Putamen (tissue), 1 donor: ENCODE results near the gene EIF4G3.
"Not testable (repeated sequence)": the region's sequence is repeated elsewhere in the genome, so short reads cannot be mapped to it uniquely, and the experiment has no call there.

ENCODE experiments used
- DNase-seq: peaks from one replicate; pipeline ENCODE4 v3.0.0-alpha.2; 2016; ENCODE audit warnings: low spot score

Gene EIF4G3

DNA sequence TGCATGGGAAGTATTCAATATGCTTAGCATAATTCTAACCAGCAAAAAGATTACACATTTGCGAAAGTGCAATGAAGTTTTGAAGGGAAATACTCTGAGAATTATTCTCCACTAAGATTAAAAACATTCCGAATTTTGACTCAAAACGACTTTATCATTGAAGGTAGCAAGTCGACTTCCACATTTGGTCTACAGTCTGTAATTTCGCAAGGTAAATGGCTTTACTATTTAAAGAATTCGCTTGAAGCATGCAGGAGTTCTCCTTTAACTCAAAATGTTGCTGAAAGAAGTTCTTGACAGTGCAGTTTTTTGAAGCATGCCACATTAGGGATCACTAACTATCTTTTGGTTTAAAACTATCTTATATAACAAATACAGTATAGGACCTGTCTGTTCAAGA, 228.6 kb downstream of the EIF4G3 start:
- DNase-seq = no peak

DNA sequence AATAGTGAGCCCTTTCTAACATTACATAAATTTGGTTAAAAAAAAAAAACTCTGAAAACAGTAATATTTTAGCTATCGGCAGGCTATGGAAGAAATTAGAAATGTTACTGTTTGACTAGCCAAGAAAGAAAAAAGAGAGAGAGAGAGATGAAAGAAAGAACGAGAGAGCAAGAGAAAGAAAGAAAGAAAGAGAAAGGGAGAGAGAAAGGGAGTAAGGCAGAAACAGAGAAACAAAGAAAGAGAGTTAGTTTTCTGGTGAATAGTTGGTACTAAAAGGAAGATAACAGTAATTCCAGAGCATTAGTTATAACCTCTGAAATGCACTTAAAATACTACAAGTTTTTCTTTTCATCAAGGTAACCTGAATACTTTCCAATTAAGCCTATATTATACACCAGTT, 229.3 kb downstream of the EIF4G3 start:
- no peak for DNase-seq

DNA sequence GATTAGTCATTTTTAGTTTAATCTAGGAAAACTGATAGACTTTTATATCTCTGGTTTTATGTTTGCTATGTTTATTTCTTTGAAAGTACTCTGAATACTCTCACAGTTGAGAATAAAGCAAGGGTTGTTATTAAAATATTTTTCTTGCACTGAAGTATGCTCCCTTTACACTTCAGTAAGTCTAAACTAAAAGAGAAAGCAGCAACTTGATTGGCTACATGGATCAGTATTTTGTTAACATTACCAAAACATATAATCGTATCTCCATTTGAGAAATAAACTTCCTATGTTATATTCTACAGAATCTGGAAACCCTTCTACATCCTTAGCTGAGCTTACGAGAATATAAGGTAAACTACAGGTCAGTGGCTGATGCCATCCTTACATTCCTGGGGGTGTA, 240.1 kb downstream of the EIF4G3 start:
- DNase-seq = no peak

DNA sequence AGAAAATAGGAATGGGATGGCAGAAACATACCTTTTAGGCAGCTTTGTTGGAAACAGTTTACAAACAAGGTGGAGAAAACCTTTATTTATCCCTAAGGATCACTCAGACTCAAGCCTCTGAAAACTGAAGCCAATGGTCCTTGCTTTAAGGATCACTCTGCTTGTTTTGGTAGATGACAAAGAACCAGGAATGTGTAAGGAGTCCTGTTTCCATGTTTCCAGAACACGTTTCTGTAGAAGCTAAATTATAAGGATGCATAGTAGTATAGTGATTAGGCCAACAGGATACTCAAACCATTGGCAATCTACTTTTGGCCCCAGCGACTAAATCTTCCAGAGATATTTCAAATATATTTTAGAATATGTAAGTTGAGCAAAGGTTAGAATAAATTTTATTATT, 240.5 kb downstream of the EIF4G3 start:
- no peak for DNase-seq

DNA sequence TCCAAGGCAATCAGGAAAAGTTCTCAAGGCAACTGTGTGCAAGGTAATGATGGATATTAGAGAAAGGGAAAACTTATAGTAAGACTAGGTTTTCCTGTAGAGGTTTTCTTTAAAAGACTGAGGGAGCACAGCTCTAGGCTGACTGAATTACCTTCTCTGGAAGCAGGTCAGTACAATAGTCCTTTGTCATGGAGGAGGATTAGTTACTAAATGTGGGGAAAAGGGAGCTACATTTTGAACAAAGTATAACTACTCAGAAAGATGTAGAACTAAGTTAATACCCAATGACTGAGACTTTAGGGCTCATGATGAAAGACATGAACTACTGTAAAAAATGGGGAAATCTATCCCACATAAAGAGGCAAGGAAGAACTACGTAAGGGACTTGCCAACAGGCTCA, 241.0 kb downstream of the EIF4G3 start:
- no peak for DNase-seq

DNA sequence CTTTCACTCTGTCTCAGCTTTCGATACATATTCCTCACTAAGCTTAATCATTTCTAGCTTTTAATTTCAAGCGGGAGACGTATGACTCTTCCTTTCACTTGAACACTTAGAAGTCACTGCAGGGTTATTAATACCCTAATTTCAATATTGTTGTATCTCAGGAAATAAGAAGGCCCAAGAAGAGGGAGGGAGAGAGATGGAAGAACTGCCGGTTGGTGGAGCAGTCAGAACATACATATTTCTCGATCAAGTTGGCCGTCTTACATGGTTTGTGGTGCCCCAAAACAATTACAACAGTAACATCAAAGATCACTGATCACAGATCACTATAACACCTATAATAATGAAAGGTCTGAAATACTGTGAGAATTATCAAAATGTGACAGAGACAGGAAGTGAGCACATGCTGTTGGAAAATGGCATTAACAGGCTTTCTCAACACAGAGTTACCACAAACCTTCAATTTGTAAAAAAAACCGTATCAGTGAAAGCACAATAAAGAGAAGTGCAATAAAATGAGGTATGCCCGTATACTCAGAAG, 244.2 kb downstream of the EIF4G3 start:
- DNase-seq = no peak

DNA sequence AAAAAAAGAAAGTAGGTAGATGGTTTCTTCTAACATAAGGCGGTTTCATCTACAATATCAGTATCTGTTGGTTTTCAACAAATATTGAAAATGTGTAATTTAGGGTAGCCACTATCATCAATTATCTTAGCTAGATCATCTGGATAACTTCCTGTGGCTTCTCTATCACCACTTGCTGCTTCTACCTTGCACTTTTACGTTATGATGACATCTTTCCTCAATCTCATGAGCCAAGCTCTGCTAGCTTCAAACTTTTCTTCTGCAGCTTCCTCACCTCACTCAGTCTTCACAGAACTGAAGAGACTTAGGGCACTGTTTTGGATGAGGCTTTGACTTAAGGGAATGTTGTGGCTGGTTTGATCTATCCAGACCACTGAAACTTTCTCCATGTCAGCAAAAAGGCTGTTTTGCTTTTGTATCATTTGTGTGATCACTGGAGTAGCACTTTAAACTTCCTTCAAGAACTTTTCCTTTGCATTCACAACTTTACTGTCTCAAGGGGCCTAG, 244.7 kb downstream of the EIF4G3 start:
- no peak for DNase-seq

DNA sequence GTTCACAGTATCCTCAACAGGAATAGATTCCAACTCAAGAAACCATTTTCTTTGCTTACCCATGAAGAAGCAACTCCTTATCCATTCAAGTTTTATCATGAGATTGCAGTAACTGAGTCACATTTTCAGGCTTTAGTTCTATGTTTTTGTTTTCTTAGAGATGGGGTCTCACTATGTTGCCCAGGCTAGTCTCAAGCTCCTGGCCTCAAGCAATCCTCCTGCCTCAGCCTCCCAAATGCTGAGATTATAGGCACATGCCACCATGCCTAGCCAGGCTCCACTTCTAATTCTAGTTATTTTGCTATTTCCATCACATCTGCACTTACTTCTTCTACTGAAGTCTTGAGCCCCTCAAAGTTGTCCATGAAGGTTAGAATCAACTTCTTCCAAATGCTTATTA, 246.3 kb downstream of the EIF4G3 start:
- no peak for DNase-seq

DNA sequence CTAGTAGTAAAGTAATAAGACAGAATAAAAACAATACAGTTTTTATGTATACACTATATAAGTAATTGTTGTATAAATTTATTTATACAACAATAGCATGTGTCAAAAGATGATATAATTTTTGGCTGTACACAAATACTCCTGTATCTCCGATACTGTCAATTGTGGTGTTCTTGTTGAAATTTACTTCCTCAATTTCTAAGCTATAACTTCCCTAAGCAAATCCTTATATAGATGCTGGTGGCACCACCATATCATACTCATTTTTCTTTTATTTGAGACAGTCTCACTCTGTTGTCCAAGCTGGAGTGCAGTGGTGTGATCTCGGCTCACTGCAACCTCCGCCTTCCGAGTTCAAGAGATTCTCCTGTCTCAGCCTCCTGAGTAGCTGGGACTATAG, 248.6 kb downstream of the EIF4G3 start:
- DNase-seq = no peak

DNA sequence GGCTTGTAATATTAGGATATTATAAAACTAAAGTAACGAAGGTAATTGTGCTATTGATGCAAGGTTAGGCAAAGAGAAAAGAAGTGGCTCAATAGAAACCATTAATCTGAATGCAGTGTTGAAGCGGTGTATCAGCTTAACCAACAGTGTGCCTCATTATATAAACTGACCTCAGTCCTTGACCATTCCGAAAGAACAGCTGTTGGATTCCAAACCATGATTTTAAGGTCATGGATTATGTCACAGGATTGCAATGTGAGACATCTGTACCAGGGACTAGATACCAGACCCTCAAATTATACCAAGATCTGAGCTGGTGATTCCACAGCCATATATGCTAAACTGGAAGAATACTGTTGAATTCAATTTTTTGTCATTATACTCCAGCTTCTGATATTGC, 255.4 kb downstream of the EIF4G3 start:
- no peak for DNase-seq

DNA sequence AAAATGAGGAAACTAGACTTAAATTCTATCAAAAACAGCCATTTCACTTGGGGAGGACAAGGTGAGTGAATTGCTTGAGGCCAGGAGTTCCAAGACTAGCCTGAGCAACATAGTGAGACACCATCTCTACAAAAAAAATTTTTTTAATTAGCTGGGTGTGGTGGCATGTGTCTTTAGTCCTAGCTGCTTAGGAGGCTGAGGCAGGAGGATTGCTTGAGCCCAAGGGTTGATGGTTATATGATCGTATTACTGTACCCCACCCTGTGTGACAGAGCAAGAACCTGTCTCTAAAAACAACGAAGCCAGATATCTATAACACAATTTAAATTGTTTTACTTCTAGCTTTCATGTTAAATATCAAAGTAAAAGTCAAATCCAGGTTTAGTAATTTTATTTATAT, 263.5 kb downstream of the EIF4G3 start:
- DNase-seq = no peak

DNA sequence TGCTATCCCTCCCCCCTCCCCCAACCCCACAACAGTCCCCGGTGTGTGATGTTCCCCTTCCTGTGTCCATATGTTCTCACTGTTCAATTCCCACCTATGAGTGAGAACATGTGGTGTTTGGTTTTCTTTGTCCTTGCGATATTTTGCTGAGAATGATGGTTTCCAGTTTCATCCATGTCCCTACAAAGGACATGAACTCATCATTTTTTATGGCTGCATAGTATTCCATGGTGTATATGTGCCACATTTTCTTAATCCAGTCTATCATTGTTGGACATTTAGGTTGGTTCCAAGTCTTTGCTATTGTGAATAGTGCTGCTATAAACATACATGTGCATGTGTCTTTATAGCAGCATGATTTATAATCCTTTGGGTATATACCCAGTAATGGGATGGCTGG, 269.2 kb downstream of the EIF4G3 start:
- DNase-seq = not testable (repeated sequence)

DNA sequence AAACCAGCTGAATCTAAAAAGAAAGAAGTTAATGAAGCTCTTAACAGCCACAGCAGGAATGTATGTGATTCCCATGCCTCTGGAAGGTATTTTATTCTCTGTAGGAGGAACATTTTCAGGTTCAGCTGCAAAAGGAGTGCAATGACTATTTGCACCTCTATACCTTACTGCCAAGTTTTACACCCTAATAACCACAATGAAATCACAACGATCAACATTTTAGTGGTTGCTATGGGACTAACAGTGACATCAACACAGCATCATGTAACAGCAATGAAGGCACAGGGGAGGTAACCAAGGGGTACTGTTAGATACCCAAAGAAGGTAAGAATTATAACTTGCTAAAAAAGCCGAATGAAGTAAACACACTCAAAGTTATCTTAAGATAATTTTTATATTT, 273.3 kb downstream of the EIF4G3 start:
- DNase-seq = no peak

DNA sequence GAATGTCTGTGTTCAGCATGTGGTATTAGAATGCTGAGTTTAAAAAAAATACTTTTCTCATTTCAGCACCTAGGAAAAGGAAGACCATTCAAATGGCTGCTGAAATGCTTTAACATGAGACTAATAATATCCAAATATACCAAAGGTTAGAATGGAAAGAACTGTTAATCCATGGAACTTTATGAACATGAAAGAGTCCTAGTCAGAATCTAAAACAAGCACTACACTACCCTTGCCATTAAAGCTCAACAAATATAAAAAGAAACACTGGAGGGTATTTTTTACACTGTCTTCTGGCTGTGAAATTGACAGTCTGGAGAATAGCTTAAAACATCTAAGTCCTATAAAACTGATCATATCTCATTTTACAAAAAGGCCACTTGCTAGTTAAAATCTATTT, 276.6 kb downstream of the EIF4G3 start:
- DNase-seq = no peak

DNA sequence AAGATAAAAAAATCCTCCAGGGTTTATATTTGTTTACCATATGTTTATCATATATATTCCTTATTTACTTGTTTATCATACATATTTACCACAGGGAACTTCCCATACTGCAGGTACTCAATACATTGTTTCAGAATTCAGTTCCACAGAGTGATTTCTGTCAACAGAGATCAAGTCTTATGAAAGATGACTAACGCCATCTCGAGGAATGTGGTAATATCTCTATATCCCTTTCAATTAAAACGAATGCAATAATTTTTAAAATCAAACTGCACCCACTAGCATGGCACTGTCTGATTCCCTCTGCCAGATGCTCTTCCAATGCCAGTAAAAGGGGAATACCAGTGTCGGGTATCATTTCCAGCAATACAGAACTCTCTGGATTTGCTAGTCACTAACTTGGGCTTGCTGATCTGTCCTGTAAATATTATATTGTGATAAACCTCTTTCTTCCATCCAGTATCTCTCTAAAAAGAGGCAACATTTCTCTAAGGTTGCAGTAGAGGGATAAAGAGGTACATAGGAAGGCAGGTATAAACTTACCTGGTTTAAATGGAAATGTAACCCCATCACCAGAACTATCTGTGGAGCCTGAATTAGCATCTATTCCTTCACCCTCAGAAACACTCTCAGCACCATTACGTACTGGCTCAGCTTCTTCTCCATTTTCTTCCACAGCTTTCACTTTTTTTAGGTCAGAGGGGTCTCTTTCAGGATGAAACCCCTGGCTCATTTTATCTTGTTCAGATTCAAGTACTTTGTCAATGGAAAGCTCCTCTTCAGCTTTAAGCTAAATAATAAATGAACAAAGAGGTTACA, 277.3 kb downstream of the EIF4G3 start:
- no peak for DNase-seq

DNA sequence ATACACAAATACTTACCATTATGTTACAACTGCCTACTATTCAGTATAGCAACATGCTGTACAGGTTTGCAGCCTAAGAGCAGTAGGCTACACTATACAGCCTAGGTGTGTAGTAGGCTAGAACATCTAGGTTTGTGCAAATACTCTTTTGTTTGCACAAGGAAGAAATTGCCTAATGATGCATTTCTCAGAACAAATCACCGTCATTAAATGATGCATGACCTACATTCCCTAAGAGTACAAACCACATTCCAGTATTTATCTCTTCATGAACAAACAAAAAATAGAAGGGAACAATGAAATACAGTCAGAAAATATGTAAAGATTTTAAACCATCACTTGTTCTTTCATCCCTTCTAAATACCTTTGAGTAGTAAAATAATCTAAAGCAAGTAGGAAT, 279.9 kb downstream of the EIF4G3 start:
- no peak for DNase-seq

DNA sequence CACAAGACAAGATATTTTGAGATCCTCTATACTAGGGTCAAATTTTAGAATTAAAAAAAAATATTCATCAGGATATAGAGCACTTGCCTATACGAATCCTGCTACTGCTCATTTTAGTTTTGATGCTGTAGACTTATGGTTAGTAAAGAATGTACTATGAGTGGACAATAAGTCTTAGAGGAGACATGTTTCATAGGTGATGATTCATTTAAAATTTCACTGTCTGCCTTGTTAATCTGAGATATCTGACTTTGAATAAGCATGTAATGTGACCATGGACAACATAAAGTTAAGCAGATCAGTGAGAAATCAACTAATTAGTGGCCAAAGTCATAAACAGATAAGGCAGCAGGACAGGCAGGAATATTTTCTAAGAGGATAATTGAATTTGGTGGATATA, 282.8 kb downstream of the EIF4G3 start:
- DNase-seq = no peak

DNA sequence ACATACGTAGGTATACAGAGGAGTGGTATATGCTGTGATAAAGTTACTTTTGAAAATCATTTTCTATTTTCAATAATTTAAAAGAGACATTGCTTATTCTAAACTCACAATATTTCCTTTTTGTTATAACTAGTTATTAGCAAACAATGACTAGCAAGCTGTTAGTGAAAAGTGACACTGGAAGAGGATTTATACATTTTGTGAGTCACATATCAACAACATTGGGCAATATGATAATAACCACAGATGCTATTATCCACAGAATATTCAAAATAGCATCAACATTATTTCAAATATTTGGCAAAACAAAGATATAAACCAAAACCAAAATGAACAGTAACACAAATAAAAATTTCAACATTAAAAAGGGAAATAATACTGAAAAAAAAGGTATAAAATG, 285.6 kb downstream of the EIF4G3 start:
- DNase-seq = no peak

DNA sequence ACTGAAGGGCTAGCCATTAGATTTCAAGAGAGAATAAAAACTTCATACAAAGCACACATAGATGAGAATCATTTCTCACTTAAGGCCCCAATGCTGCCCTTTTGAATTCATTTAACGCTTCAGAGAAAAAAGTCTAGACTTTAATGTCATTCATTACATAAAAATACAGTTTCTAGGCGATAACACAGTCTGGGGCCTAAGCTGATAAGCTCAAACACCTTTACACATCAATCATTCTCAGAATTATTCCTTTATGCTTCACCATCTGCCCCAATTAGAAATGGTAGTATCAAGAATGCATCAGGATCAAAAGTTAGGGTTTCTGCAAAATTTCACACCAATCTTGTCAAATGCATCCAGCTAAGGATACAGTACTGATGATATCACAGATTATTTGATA, 289.5 kb downstream of the EIF4G3 start:
- DNase-seq = no peak

DNA sequence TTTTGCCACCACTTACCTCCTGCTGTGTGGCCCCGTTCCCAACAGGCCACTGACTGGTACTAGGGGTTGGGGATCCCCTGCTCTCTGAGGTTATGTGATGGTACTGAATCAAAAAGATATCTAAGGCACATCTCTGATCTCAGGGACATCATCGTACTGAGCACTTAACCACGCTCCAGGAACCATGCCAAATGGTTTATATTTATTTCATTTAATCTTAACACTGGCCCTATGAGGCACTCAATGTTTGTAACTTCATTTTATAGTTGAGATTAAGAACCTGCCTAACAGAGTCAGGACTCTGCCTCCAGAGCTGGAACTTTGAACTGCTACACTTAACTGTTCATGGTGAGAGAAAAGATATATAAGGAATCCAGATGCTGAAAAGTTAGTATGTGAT, 291.6 kb downstream of the EIF4G3 start:
- no peak for DNase-seq

DNA sequence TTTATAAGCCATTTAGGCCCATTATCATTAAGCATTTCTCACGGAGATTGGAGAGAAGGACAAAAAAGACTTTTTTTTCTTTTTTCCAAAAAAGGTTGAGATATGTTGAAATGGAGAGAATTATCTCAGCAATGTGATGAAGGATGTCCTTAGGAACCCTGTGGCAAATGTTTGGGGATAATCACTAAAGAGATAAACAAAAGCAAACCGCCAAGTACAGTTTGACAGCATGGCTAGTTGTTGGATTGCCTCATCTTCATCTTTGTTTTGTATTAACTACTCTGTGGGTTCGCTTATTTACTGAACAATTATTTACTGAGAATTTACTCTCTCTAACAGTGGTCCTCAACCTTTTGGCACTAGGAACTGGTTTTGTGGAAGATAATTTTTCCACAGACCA, 292.2 kb downstream of the EIF4G3 start:
- DNase-seq = no peak

DNA sequence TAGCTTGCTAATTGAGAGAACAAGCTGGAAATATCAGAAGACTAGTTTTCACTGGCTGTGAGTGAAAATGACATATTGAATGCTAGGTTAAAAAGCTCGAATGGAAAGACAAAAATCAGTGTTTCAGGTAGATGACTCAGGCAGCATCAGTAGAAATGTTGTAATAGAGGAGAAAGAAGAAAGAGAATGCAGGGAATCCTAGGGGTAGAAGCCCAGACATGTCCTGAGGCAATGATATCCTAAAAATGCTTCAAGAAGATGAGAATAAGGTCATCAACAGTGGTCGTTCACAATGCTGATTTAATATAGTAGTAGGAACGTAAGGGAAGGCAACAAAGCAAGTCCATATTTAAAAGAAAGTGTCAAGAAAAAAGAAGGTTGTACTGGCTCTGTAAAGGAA, 292.9 kb downstream of the EIF4G3 start:
- no peak for DNase-seq

DNA sequence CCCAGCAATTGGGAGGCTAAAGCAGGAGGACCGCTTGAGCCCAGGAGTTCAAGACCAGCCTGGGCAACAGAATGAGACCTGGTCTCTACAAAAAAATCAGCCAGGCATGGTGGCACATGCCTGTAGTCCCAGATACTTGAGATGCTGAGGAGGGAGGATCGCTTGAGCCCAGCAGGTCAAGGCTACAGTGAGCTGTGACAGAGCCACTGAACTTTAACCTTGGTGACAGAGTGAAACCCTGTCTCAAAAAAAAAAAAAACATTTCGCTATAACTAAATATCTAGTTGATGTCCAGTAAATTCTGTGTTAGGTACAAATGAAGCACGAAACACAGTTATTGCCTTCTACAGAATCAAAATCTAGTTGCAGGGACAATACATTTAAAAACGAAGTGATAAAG, 293.9 kb downstream of the EIF4G3 start:
- DNase-seq = no peak

DNA sequence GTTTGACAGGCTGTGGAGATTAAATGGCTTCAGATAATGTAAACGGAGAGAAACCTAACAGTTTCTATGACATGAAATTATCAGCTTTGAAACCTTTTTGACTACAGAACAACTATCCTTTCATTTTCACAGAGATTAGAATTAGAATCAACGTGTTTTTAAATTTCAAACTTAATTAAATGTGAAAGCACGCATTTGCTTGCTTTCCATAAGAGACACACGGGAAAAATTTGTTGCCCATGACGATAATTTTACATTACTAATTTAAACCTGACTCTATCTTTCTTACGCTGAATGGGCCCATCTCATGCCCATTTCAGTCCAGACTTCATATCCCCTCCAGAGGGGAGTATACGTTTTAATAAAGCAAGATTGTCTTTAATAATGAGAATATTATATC, 297.9 kb downstream of the EIF4G3 start:
- DNase-seq = no peak
